HT-29 (cell line): ENCODE results near the gene NOMO2. TPM values are rescaled to one million over a fixed set of nuclear protein-coding genes. Genes with fewer than 3 reads are reported as not detected.
"Not testable (repeated sequence)": the region's sequence is repeated elsewhere in the genome, so short reads cannot be mapped to it uniquely, and the experiment has no call there.

ENCODE experiments used
- DNase-seq: peaks from one replicate; pipeline ENCODE4 v3.0.0-alpha.2; 2015; ENCODE audit warnings: low spot score
- total RNA-seq: library from RNA; depleted of rRNA; stranded (reverse); fragments of >200 nt; shearing (Covaris generic); gene quantifications from 2 replicates; pipeline ENCODE4 v1.2.3, GENCODE V29; 2014; rRNA removed

NOMO2 gene, protein sequence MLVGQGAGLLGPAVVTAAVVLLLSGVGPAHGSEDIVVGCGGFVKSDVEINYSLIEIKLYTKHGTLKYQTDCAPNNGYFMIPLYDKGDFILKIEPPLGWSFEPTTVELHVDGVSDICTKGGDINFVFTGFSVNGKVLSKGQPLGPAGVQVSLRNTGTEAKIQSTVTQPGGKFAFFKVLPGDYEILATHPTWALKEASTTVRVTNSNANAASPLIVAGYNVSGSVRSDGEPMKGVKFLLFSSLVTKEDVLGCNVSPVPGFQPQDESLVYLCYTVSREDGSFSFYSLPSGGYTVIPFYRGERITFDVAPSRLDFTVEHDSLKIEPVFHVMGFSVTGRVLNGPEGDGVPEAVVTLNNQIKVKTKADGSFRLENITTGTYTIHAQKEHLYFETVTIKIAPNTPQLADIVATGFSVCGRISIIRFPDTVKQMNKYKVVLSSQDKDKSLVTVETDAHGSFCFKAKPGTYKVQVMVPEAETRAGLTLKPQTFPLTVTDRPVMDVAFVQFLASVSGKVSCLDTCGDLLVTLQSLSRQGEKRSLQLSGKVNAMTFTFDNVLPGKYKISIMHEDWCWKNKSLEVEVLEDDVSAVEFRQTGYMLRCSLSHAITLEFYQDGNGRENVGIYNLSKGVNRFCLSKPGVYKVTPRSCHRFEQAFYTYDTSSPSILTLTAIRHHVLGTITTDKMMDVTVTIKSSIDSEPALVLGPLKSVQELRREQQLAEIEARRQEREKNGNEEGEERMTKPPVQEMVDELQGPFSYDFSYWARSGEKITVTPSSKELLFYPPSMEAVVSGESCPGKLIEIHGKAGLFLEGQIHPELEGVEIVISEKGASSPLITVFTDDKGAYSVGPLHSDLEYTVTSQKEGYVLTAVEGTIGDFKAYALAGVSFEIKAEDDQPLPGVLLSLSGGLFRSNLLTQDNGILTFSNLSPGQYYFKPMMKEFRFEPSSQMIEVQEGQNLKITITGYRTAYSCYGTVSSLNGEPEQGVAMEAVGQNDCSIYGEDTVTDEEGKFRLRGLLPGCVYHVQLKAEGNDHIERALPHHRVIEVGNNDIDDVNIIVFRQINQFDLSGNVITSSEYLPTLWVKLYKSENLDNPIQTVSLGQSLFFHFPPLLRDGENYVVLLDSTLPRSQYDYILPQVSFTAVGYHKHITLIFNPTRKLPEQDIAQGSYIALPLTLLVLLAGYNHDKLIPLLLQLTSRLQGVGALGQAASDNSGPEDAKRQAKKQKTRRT
- total RNA-seq = 122 and 130 TPM in 2 replicates

GRCh38 chr16:18561727-18562314 is at the start of gene NOMO2:
Gene NOMO2, minus strand, starts transcription at chr16:18562097. Its CDS starts 57 bp downstream, at chr16:18562040.
- DNase-seq = peak; percentile 4

DNA sequence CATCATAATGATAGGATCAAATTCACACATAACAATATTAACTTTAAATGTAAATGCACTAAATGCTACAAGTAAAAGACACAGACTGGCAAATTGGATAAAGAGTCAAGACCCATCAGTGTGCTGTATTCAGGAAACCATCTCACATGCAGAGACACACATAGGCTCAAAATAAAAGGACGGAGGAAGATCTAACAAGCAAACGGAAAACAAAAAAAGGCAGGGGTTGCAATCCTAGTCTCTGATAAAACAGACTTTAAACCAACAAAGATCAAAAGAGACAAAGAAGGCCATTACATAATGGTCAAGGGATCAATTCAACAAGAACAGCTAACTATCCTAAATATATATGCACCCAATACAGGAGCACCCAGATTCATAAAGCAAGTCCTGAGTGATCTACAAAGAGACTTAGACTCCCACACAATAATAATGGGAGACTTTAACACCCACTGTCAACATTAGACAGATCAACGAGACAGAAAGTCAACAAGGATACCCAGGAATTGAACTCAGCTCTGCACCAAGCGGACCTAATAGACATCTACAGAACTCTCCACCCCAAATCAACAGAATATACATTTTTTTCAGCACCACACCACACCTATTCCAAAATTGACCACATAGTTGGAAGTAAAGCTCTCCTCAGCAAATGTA is 48.4 kb upstream of the NOMO2 start:
- DNase-seq = not testable (repeated sequence)

DNA sequence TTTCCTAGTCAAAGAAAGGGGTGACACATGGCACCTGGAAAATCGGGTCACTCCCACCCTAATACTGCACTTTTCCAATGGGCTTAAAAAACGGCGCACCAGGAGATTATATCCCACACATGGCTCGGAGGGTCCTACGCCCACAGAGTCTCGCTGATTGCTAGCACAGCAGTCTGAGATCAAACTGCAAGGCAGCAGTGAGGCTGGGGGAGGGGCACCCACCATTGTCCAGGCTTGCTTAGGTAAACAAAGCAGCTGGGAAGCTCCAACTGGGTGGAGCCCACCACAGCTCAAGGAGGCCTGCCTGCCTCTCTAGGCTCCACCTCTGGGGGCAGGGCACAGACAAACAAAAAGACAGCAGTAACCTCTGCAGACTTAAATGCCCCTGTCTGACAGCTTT is 46.4 kb upstream of the NOMO2 start:
- not testable (repeated sequence) for DNase-seq

DNA sequence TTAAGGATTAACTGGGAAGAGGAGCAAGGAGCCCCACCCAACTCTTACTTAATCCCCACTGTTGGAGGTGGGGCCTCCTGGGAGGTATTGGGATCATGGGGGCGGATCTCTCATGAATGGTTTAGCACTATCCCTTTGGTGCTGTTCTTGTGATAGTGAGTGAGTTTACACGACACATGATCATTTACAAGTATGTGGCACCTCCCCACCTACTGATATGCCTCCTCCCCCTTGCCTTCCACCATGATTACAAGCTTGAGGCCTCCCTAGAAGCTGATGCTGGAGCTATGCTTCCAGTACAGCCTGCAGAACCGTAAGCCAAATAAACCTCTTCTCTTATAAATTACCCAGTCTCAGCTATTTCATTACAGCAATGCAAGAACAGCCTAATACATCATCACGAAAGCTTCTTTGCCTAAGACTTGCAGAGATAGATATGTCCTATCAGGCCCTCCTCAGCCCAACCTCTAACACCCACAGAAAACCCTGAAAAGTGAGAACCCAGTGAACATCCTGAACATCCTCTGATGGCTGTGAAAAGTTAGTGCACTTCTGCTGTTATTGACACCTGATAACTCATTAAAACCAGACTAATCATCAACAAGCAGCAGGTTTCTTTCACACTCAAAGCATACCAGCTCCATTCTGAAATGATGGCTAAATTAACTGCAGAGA is 41.8 kb upstream of the NOMO2 start:
- DNase-seq = not testable (repeated sequence)

GRCh38 chr16:18598582-18598981 is 36.7 kb upstream of the NOMO2 start:
- DNase-seq = not testable (repeated sequence)

DNA sequence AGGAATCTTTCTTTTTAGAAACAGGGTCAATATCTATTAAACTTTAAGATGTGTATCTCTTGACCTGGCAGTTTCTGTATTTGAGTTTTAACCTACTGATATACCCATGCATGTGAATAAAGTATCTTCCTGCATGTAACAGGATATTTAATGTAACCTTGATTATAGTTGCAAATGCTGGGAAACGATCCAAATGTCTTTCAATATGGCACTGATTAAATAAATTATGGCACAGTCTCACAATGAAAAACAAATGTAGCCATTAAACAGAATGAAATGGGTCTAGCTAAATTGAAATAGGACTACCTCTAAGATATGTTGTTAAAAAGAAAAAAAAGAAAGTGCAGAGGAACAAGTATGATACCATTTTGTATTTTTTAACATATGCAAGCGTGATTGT is 35.8 kb upstream of the NOMO2 start:
- not testable (repeated sequence) for DNase-seq

DNA sequence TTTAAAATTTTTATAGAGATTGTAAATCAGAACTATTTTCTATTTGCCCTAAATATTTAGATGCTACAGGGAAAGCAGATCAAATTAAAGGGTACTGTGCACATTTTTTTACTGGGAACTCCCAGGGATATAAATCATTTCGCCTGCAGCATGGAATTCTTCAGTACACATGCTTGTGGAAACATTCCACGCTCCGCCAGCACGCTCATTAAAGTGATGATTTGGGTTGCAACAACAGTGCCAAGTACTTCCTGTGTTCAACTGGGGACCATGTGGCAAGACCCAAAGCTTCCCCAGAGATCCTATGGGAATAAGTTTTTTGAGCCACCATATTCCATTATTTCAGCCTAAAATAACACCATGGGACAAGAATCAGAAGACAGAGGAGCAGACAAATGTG is 35.4 kb upstream of the NOMO2 start:
- DNase-seq = not testable (repeated sequence)

DNA sequence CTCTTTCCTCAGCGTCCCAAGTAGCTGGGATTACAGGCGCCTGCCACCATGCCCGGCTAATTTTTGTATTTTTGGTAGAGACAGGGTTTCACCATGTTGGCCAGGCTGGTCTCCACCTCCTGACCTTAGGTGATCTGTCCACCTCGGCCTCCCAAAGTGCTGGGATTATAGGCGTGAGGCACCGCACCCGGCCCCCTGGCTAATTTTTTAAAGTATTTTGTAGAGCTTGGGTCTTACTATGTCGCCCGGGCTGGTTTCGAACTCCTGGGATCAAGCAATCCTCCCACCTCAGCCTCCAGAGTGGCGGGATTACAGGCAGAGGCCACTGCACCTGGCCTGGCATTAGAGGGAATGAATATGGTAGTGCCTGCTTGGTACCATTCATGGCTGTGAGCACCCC is 33.9 kb upstream of the NOMO2 start:
- DNase-seq = not testable (repeated sequence)

GRCh38 chr16:18594880-18595279 is 33.0 kb upstream of the NOMO2 start:
- not testable (repeated sequence) for DNase-seq

- peak; percentile 49 for DNase-seq
Observed at GRCh38 chr16:18593904-18594303, 32.0 kb upstream of the NOMO2 start.

GRCh38 chr16:18592982-18593381 is 31.1 kb upstream of the NOMO2 start:
- DNase-seq = not testable (repeated sequence)

GRCh38 chr16:18591908-18592307 is 30.0 kb upstream of the NOMO2 start:
- peak; percentile 35 for DNase-seq

DNA sequence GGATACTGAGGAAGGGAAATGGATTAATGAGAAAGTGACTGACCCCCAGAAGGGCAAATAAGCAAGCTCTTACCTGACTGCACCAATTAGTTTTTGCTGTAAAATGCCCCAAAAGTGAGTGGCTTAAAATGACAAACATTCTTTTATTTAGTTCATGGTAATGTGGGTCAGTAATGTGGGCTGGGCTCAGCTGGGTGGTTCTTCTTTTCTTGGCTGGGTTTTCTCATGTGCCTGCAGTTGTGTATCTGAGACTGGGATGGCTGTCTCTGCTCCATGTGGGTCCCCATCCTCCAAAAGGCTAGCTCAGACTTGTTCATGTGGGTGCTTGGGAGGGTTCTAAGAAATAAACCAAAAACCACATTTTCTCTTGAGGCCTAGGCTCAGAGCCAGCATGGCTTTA is 29.5 kb upstream of the NOMO2 start:
- not testable (repeated sequence) for DNase-seq

- DNase-seq = not testable (repeated sequence)
Observed at GRCh38 chr16:18589806-18590205, 27.9 kb upstream of the NOMO2 start.

GRCh38 chr16:18586560-18587540 is 25.0 kb upstream of the NOMO2 start:
- not testable (repeated sequence) for DNase-seq

- DNase-seq = not testable (repeated sequence)
Observed at GRCh38 chr16:18585789-18586188, 23.9 kb upstream of the NOMO2 start.

- DNase-seq = no peak
Observed at GRCh38 chr16:18582902-18583301, 21.0 kb upstream of the NOMO2 start.

- not testable (repeated sequence) for DNase-seq
Observed at GRCh38 chr16:18580396-18580795, 18.5 kb upstream of the NOMO2 start.

DNA sequence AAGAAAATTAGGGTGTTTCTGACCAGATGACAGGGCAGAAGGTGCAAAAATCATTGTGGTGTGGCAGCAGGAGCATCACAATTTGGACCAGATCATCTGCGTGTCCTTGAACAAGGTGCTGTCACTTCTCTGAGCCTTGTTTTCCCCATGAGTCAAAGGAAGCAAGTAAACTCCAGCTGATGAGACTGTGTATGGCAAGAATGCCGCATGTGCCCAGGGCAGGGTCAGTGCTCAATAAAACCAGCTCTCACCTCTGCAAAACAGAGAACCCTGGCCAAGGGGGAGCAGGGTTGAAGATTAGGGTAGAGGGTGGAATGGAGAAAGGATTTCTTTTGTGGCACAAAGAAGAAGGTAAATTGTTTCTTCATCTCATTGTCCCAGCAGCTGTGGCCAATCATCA is 17.4 kb upstream of the NOMO2 start:
- not testable (repeated sequence) for DNase-seq
